Fibroblast of gingiva (primary cell): Measurements from ENCODE around the gene TSPAN31.
"Not testable (repeated sequence)": the region's sequence is repeated elsewhere in the genome, so short reads cannot be mapped to it uniquely, and the experiment has no call there.

Source experiments
- DNase-seq: peaks from one replicate; pipeline ENCODE4 v3.0.0-alpha.2; 2011; ENCODE audit warnings: low read depth

The TSPAN31 gene

GRCh38 chr12:57767305-57767698 lies 22.5 kb downstream of the TSPAN31 start:
- DNase-seq: no peak

GRCh38 chr12:57767876-57768275 lies 23.0 kb downstream of the TSPAN31 start:
- DNase-seq: no peak

DNA sequence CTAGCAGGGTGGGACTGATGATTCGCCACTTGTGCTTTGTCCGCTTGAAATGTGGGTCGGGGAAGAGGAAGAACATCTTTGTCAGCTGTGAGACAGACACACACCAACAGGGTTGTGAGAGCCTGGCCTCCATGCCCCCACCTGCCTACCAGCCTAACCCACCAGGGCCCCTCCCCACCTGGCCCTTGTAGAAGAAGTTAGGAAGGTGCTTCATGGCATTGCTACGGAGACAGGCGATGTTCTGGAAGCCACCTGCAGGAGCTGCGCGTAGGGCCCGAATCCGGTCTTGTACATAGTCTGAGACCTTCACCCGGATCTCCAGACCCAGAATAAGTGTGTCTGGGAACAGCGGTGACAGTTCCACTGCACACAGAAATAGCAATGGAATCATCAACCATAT lies 24.8 kb downstream of the TSPAN31 start:
- no peak for DNase-seq

- DNase-seq: no peak
These were observed 25.9 kb downstream of the TSPAN31 start for GRCh38 chr12:57770734-57771133.

- peak; percentile 84 for DNase-seq
These were observed 26.5 kb downstream of the TSPAN31 start for GRCh38 chr12:57771236-57771872.

GRCh38 chr12:57771873-57772428 lies 27.1 kb downstream of the TSPAN31 start, which contains the start of gene METTL1:
Gene METTL1 (minus strand): TSS chr12:57772105. CDS start chr12:57772083, 22 bp downstream.
- peak; percentile 93 for DNase-seq

DNA sequence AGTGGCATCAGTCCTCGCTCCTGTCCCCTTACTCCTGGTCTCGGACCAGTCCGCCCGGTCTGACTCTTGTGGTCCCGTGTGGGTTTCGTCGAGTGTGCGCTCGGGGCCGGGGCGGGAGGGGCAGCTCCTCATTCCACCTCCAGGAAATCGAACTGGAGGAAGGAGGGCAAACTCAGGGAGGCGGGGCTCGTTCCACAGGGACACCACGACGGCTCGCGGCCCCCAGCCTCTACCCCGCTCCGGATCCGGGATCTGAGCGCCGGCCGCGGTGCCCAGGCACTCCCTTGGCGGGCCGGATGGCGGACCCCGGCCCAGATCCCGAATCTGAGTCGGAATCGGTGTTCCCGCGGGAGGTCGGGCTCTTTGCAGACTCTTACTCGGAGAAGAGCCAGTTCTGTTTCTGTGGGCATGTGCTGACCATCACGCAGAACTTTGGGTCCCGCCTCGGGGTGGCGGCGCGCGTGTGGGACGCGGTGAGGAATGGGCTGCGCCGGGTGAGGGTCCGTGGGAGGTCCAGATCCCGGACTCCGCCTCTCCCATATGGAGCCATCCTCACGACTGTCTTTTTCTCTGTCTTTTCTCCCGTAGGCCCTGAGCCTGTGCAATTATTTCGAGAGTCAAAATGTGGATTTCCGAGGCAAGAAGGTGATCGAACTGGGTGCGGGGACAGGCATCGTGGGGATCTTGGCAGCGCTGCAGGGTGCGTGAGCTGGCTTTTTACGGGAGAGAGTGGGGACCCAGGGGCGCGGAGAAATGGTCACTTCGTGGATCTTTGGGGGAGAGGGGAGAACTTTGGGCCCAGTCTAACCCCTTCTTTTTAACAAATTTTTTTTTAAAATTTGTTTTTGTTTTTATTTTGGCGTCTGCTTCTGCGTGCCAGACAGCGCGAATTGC lies 27.8 kb downstream of the TSPAN31 start, which contains the start of gene EEF1AKMT3:
EEF1AKMT3 (plus strand) TSS at position 186 of the 894 bp plus-strand sequence; CDS start at position 297, 111 bp downstream.
- DNase-seq: peak; percentile 39

GRCh38 chr12:57774634-57775033 lies 29.8 kb downstream of the TSPAN31 start:
- not testable (repeated sequence) for DNase-seq

DNA sequence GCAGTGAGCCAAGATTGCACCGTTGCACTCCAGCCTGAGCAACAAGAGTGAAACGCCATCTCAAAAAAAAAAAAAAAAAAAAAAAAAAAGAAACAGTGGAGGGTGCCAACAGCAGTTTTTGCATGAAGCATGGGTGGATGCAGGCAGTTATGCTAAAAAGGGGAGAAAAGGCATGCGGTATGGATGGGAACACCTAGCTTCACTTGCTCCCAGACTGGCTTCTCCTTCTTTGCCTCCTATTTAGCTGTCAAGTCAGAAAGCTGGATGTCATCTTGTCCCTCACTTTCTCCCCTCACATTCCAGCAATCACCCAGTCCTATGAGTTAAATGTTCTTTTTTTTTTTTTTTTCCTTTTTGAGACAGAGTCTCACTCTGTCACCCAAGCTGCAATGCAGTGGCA lies 30.2 kb downstream of the TSPAN31 start:
- no peak for DNase-seq

DNA sequence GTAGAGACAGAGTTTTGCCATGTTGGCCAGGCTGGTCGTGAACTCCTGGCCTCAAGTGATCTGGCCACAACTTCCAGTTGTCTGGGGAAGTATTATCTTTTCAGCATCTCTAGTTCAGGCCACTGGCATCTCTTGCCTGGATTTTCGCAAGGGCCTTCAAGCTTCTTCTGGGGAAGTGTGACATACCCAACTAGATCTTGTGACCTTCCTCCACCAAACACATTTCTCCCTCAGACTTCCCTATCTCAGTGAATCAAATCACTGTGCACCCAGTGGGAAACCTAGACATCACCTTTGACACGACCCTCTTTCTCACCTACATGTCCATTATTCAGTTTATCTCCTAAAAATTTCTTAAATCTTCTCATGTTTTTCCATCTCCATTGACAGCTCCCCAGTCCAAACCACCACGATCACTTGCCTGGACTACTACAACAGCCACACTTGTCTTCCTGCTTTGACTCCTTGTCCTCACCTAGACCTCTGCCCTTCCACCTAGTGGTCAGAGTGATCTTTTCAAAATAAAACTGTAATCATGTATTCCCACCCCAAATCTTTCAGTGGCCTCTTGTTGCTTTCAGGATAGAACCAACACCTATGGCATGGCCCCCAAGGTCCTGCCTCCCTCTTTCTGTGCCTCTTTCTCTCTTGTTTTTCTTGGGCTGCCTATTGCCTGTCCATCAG lies 30.9 kb downstream of the TSPAN31 start:
- DNase-seq: no peak

DNA sequence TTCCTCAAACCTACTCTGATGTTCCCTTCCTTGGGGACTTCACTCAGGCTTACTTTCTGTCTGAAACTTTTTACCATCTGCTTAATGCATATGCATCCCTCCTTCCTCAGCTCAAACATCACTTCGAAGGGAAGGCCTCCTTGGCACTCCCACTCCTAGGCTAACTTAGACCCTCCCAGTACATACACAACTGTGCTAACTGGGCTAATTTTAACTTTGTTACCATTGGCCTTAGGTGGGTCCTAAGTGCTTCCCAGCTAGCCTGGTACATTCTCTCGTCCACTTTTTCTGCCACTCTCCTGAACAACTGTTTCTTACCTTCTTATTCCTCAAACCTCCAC lies 31.4 kb downstream of the TSPAN31 start:
- no peak for DNase-seq

DNA sequence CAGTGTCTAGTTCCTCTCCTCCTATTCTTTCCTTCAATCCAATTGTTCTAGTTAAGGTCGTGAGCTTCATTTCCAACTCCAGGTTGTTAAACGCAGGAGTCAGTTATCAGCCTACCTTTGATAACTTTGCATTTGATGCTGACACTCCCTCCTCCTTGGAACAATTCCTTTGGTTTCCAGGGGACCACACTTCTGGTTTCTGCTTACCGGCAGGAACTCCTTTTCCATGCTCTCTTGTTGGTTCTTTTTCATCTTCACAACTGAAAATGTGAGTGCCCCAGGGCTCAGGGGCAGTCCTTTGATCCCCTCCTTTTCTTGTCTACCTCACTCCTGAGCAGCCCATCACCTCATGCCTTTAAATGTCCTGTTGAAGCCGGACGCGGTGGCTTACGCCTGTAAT lies 32.5 kb downstream of the TSPAN31 start:
- DNase-seq: no peak

DNA sequence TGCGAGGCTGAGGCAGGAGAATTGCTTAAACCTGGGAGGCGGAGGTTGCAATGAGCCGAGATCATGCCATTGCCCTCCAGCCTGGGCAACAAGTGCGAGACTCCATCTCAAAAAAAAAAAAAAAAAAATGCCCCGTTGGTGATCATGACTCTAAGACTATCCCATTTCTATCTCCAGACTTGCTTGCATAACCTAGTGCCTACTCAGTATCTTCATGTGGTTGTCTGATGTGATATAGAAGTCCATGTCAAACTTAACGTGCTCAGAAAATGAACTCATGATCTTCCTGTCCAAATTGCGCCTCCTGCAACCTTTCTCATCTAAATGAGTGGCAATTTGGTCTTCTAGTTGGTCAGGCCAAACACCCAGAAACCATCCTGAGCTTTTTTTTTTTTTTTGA lies 33.1 kb downstream of the TSPAN31 start:
- no peak for DNase-seq

- DNase-seq: no peak
These were observed 34.9 kb downstream of the TSPAN31 start for GRCh38 chr12:57779736-57780135.

DNA sequence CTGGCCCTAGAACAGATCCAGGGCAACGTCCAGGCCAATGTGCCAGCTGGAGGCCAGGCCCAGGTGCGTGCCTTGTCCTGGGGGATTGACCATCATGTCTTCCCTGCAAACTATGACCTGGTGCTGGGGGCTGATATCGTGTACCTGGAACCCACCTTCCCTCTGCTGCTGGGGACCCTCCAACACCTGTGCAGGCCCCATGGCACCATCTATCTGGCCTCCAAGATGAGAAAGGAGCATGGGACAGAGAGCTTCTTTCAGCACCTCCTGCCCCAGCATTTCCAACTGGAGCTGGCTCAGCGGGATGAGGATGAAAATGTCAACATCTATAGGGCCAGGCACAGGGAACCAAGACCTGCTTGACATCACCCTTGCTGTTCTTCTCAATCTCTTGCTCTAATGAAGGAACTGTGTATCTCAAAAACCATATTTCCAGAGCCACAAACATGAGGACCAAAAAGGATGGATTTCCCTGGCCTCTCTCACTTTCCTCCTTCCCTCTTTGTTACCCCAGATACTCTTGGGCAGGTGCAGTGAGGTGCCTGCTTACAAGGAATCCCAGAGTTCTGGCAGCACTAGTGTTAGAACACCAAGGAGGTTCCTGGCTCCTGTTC lies 35.6 kb downstream of the TSPAN31 start:
- DNase-seq: no peak

DNA sequence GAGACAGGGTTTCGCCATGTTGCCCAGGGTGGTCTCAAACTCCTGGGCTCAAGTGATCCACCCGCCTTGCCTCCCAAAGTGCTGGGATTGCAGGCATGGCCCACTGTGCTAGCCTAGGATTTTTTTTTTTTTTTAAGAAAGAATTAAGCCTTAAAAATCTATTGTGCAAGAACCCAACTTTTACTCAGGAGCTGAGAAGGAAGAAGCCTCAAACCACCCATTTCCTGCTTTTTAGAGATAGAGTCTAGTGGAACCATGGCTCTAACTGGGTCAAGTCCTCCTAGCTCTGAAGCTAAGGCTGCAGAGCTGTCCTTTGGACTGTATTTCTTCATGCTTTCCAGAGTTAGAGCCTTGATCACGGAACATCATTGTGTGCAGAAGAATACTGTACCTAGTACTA lies 36.4 kb downstream of the TSPAN31 start:
- no peak for DNase-seq

DNA sequence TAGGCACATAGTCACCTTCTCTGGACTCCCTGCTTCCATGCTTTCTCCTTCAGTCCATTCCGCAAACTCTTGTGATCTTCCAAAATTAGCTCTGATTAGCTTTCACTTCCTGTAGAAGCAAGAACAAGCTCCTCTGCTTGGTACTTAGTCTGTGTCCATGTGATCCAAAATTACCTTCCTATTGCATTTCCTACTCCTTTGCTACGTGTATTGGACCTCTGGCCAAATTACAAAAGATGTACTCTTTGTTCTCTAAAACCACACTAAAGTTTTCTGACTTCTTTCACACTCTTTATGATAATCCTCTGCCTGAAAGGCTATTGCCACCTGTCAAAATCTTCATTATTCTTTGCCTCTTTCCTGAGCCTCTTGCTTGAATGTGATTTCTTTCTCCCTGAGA lies 37.0 kb downstream of the TSPAN31 start:
- no peak for DNase-seq

- no peak for DNase-seq
These were observed 37.4 kb downstream of the TSPAN31 start for GRCh38 chr12:57782243-57782607.

GRCh38 chr12:57782608-57783465 lies 38.0 kb downstream of the TSPAN31 start, which contains the start of gene TSFM:
Gene TSFM (plus strand): TSS chr12:57782787. CDS start chr12:57782802, 15 bp downstream.
- peak; percentile 93 for DNase-seq

GRCh38 chr12:57783466-57783801 lies 38.6 kb downstream of the TSPAN31 start:
- DNase-seq: no peak

DNA sequence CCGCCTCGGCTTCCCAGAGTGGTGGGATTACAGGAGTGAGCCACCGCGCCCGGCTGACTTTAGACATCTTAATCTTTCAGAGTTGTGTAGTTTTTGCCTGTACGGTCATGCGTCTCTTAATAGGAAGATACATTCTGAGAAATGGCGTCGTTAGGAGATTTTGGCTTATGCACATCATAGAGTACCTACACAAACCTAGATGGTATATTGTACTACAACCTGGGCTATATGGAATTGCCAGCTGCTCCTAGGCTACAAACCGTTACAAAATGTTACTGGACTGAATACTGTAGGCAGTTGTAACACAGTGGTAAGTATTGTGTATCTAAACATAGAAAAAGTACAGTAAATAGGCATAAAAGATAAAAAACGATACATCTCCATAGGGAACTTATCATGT lies 39.0 kb downstream of the TSPAN31 start:
- no peak for DNase-seq
